ENCODE results near the gene VMAC.

The VMAC gene

DNA sequence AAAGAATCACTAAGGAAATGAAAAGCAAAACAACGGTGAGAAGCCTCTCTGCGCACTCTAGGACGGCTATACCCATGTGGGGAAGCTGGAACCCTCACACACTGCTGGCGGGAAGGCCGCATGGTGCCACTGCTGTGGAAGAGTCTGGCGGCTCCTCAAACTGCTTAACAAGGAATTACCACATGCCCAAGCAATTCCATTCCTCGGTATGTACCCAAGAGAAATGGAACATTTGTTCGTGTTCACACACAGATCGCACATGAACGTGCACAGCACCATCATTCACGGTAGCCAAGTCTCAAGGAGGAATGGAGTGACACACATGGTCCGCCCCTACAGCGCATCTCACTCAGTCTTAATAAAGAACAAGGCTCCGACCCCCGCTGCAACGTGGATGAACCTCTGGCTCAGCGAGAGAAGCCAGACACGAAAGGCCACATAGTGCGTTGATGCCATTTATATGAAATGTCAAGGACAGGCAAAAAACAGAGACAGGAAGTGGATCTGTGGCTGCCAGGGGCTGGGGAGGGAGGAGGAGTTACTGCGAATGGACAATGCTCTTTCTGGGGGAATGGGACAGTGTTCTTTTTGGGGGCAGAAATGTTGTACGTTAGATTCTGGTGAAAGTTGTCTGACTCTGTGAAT, 17.0 kb downstream of the VMAC start:
- TF ChIP-seq POLR2A (IDR thresholded peaks at IDR 0.05; ENCODE audit: low read length) (no peak), GATA1 (IDR thresholded peaks at IDR 0.05; ENCODE audit: low read depth, low read length) (no peak)
- no peak for DNase-seq

- no peak for DNase-seq
- TF ChIP-seq GATA1 (IDR thresholded peaks at IDR 0.05; ENCODE audit: low read depth, low read length): no peak
- TF ChIP-seq POLR2A (IDR thresholded peaks at IDR 0.05; ENCODE audit: low read length): no peak
Observed at GRCh38 chr19:5922161-5922545, 17.5 kb downstream of the VMAC start.

DNA sequence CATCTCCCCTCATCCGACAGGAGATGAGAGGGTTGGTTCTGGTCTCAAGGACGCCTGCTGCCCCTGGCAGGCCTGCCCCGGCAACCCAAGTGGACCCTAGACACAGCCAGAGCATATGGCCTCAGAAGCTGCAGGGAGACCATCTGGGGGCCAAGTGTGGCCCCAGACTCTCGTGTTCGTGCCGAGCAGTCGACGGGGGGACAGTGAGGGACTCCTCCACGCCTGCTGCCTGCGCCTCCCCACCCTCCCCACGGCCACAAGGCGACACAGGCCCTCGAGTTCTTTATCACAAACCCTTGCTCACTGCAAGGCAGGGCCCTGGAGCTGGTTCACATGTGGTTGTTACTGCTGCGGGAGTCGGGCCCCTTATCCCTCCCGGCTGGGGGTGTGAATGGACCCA, 18.7 kb downstream of the VMAC start:
- no peak for DNase-seq
- no peak for TF ChIP-seq GATA1 (IDR thresholded peaks at IDR 0.05; ENCODE audit: low read depth, low read length)
- TF ChIP-seq POLR2A (IDR thresholded peaks at IDR 0.05; ENCODE audit: low read length): no peak

- no peak for DNase-seq
- no peak for TF ChIP-seq GATA1 (IDR thresholded peaks at IDR 0.05; ENCODE audit: low read depth, low read length)
- no peak for TF ChIP-seq POLR2A (IDR thresholded peaks at IDR 0.05; ENCODE audit: low read length)
Observed at GRCh38 chr19:5925830-5926427, 21.3 kb downstream of the VMAC start.

DNA sequence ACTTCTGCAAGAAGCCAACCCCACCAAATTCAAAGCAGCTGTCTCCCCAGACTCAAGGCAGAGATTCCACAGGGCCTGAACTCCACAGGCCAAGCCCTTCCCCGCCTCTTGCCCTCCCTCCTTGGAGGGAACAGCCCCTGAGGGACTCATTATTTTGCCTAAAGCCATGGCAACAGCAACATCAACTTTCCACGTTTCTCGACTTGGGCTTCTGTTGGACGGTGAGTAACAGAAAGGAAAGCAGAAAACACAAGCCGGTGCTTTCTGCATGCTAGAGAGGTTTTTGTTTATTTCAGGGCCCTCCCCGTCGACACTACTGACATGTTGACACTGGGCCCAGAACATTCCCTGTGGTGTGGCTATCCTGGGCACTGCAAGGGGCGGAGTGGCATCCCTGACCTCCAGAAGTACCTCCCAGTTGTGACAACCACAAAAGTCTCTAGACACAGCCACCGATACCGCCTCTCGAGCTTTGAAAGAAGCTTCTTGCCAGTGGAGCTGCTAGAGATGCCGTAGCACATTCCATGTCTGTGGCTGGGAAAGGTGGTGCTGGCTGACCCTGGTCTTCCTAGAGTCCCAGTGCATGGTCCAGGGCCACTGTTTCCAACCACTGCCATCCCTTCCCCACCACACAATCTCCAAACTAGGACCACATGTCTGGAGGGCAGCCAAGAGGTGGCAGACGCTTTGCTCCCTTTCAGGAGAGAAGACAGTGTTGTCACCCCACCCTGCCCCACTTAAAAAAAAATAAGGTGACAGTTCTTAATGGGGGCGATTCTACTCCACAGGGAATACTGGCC, 22.2 kb downstream of the VMAC start:
- TF ChIP-seq GATA1 (IDR thresholded peaks at IDR 0.05; ENCODE audit: low read depth, low read length) (no peak), POLR2A (IDR thresholded peaks at IDR 0.05; ENCODE audit: low read length) (no peak)
- DNase-seq: no peak

DNA sequence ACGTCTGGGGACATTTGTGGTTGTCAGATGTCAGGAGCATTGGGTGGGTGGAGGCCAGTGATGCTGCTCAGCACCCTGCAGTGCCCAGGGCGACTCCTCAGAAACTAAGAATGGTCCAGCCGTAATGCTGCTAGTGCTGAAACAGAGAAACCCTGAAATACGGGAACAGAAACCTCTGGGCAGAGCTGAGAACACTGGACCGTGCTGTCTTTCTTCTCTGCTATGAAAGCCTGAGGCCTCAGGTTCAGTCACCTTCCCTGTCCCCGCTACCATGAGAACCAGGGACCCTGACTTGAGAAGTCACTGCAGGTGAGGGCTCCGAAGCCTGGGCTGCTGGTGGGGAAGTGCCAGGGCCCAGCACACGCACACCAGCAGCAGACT, 22.8 kb downstream of the VMAC start:
- no peak for DNase-seq
- TF ChIP-seq GATA1 (IDR thresholded peaks at IDR 0.05; ENCODE audit: low read depth, low read length) (no peak), POLR2A (IDR thresholded peaks at IDR 0.05; ENCODE audit: low read length) (no peak)

GRCh38 chr19:5929179-5929578, 24.5 kb downstream of the VMAC start:
- TF ChIP-seq GATA1 (IDR thresholded peaks at IDR 0.05; ENCODE audit: low read depth, low read length): no peak
- no peak for TF ChIP-seq POLR2A (IDR thresholded peaks at IDR 0.05; ENCODE audit: low read length)
- no peak for DNase-seq

DNA sequence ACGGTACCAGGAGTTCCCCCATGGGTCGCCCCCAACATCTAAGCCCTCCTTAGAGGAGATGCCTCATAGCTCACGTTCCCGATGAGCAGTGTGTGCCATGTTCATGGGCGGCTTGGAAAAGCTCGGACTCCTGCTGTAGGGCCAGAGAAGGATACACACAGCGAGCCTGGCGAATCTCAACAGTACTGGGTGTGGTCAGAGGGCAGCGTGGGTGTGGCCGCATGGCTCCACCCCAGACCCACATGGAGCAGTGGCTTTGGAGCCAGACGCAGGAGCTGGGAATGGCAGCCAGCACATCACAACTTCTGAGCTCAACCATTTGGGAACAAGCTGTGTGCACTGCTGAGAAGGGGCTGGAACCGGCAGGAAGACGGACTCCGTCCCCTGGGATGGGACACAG, 25.0 kb downstream of the VMAC start:
- TF ChIP-seq GATA1 (IDR thresholded peaks at IDR 0.05; ENCODE audit: low read depth, low read length): no peak
- TF ChIP-seq POLR2A (IDR thresholded peaks at IDR 0.05; ENCODE audit: low read length): no peak
- no peak for DNase-seq

- TF ChIP-seq POLR2A (IDR thresholded peaks at IDR 0.05; ENCODE audit: low read length) (no peak), GATA1 (IDR thresholded peaks at IDR 0.05; ENCODE audit: low read depth, low read length) (no peak)
- DNase-seq: no peak
Observed at GRCh38 chr19:5931251-5931650, 26.6 kb downstream of the VMAC start.

DNA sequence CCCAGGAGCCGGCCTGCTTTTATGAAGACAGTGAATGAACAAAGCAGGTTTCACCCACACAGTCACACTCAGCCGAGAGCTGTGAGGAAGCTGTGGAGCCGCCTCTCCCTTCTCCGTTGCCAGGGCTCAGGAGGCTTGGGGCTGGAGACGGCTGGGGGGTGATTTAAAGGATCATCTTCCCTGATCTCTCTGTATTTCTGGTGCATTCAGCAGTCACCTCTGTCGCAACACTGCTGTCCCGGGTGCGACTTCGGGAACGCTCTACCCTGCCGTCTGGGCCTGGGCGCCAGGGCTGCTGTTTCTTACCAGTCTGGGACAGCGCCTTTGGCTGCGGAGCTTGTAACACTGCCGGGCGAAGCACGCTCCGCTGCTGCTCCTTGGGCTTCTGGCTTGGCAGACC, 27.5 kb downstream of the VMAC start:
- DNase-seq: no peak
- no peak for TF ChIP-seq POLR2A (IDR thresholded peaks at IDR 0.05; ENCODE audit: low read length)
- no peak for TF ChIP-seq GATA1 (IDR thresholded peaks at IDR 0.05; ENCODE audit: low read depth, low read length)

GRCh38 chr19:5932609-5933262, 28.1 kb downstream of the VMAC start:
- TF ChIP-seq POLR2A (IDR thresholded peaks at IDR 0.05; ENCODE audit: low read length): no peak
- no peak for TF ChIP-seq GATA1 (IDR thresholded peaks at IDR 0.05; ENCODE audit: low read depth, low read length)
- no peak for DNase-seq

- no peak for TF ChIP-seq GATA1 (IDR thresholded peaks at IDR 0.05; ENCODE audit: low read depth, low read length)
- no peak for TF ChIP-seq POLR2A (IDR thresholded peaks at IDR 0.05; ENCODE audit: low read length)
- no peak for DNase-seq
Observed at GRCh38 chr19:5933391-5934068, 28.9 kb downstream of the VMAC start.

- TF ChIP-seq GATA1 (IDR thresholded peaks at IDR 0.05; ENCODE audit: low read depth, low read length) (no peak), POLR2A (IDR thresholded peaks at IDR 0.05; ENCODE audit: low read length) (no peak)
- DNase-seq: no peak
Observed at GRCh38 chr19:5934069-5934401, 29.4 kb downstream of the VMAC start.

All from erythroblast (primary cell).